HG02610 (cell line): Measurements from ENCODE around the gene ZNF384.

Experiments
- ATAC-seq: cut with Tn5 transposase; IDR thresholded peaks from one replicate; pipeline ENCODE4 v1.9.1; 2021; ENCODE audit warnings: mild to moderate bottlenecking, moderate library complexity; ENCODE audit not compliant: unreplicated experiment

The ZNF384 gene

DNA sequence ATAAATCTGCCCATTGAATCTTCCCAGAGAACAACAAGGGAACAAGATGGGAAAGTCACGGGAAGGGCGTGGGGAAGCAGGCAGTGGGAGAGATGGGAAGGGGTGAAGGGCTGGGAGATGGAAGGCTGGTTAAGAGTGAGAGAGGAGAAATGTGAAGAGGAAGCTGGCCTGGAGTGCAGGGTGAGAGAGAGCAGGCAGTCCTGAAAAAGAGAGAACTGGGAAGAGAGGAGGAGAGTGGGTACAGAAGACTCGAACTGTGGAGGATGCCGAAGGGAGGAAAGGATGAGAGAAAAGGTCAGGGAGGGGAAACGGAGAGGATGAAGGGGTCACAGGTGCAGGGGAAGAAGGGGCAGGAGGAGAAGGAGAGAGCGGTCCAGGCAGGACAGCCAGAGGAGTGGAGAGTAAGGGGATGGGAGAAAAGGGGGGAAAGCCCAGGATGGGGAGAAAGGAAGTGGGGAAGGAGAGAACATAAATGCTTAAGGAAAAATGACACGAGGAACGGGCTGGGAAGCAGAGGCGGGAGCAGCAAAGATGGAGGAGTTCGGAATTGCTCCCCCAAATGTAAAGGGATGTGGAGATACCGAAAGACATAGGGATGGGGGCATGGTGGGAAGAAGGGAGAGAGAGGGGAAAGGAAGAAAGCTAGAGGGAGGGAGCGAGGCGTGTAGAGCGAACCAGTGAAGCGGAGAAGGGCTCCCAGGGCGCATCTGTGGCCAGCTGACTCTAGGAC lies 10.2 kb upstream of the ZNF384 start:
- ATAC-seq = no peak

DNA sequence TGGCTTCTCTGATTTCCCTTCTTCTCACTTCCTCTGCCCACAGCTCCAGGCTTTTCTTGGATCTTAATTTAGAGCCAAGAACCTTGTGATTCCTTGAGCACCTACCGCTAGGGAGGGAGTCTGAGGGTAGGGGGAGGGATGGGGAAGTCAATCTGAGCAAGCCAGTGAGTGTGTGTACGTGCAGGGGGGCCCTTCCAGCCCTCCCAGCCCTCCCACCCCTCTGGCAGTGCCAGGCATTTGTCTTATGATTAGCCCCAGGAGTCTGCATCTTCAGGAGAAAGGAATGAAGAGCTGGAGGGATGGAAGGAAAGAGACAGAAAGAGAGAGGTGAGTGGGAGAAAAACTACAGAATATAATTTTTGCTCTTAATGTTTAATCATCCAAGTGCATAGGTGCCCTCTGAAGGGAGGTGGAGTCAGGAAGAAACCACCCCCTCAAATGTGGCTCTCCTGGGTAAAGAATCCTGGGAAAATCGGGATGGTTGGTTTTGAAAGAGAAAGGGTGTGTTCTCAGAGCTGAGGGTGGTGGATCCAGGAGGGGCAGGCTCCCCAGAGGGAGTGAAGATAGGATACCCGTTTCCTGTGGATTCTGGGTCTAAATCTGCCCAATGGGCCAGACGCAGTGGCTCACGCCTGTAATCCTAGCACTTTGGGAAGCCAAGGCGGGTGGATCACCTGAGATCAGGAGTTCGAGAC lies 9.3 kb upstream of the ZNF384 start:
- ATAC-seq = no peak

DNA sequence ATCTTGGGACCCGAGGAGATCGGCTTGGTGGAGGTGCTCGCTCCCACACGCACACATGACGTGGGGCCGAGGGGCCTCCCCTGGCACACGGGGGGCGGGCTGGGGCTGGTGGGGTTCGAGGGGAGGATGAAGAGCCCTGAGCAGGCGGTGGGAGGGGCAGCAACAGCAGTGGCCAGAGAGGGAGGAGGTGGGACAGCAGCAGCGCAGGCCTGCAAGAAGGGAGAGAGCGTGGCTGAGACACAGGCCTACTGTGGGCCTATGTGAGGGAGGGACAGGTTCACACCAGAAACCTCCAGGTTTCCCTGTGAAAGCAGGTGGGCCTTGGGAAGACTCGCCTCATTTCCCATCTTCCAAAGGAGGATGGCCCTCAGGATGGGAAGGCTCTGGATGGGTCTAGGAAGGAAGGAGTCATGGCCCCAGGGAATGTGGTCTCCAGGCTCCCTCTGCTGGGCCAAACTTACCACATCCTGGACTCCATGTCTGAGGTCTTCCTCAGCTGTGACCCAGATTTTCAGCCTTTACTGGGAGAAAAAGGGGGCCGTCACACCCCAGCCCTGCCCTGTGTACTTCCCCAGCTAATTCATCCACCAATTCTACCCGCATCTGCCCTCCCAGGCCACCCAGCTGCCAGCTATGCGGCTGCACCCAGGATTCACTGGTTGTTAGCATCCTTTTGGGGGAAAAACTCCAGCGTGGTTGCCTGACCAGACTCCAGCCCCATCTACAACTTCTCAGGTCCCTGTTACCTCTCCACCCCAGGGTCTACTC lies 8.6 kb upstream of the ZNF384 start:
- ATAC-seq = no peak

DNA sequence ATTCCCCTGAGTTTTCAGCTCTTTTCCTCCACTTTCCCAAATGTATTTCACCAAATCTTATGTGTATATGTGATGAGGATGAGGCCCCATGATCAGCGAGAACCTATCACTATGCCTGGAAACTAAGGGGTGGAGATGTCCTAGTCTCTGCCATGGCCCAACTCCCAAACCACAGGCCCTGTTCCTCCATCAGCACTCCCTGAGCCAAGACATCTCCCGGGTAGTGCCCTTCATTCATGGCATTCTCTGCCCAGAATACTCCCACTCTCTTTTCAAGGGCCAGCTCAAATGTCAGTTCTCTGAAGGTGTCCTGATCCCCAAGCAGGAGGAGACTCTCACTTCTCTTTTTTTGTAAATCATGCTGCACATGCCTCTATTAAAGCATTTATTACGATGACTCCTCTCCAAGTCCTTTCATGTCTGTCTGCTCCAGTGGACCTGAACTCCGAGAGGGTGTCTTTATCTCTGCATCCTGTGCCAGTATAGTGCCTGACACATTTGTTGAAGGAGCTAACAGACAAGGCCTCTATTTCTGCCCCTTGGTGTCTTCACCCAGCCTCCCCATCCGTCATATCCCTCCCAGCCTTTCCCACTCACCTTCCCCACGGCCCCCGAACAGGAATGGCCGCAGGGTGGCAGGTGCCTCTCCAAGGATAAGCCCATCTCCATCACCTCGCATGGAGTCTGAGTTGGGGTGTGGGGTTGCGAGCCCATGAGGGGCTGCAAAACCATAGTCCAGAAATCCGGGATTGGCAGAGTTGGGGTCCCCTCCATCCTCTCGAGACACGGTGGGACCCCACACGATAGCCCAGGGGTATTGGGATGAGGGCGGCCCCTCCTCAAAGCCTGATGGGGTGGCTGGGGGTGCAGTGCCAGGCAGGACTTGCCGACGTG lies 7.8 kb upstream of the ZNF384 start:
- ATAC-seq = peak; percentile 44

DNA sequence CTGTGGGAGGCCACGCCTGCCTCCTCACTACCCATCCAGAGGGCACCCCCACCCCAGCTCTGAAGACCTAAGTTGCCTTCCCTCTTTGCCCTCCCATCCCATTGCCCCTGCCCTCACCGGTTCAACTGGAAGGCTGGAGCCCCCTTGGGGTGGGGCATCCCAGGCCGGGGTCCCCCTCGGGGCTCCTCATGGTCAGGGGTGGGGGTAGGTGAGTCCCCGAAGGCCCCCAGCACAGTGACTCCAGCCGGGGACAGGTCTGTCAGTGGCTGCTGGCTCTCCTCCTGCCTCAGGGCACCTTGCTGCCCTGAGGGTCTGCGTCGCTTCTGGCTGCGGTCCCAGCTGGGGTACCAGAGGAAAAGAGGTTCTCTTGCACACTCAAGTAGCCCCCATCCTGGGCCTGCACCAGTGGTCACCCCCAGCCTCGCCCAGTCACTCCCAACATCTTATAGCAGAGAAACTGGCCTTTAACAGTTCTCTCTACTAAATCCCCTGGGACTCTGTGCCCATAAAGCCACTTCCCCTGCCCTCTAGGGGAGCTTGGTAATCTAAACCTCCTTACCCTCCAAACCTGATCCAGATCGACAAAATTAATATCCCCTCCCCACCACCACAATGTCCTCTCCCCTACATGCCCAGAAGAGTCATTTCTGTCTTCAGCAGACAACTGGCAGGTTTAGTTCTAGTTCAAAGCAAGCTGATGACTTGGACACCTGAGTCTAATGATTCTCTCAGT lies 6.3 kb upstream of the ZNF384 start:
- no peak for ATAC-seq

DNA sequence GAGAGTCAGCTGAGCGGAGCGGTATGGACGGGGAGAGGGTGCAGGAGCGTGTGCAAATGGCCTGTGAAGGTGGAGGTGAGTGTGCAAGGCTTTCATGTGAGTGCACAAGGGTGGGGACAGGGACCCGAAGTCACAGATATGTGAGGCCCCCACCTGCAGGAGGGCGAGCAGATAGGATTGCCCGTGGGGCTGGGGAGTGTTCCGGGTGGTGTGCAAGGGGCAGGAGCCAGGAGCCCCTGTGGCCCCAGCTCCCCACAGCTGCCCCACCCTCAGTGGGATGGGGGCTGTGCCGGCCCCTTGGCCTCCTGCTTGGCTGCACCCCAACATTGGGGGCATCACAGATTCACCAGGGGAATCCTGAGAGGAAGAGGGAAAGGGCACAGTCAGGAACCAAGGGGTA lies 5.5 kb upstream of the ZNF384 start:
- ATAC-seq = no peak

DNA sequence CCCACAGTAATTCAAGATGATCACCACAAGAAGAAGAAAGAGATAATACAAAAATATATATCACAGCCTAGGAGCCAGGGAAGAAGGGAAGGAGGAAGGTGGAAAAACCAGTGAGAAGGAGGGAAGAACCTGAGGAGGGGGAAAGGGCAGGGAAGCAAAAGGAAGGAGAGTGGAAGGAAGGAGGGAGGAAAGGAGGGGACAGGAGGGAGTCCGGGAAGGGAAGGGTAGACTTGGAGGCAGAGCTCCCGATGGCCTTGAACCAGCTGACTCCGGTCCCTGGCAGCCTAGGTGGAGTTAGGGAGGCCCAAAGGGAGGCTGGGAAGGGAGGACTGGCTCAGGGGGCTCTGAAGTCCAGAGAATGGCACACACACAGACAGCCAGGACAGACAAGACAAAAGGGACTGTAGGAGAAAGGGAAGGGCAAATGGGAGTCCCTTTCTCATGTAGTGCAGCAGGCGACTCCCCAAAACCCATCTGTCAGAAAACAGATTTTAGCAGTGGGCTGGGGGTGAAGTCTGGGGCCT lies 4.7 kb upstream of the ZNF384 start:
- no peak for ATAC-seq

DNA sequence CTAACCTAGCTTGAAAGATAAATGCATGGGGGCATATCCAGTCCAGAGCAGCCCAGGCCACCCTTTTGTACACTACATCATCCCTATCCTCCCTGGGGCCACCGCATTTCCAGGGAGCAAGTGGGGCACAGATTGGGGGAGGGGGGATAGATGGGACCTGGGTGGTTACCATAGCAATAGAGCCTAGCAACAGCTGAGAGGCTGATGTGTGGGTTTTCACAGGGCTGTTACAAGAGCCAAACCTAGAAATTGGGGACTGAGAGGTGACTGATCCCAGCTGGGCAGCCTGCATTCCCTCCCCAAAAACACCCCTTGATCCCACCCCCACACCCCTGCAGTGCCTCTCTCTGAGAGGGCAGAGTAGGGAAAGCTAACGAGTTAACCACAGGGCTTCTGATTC lies 3.7 kb upstream of the ZNF384 start:
- ATAC-seq = no peak

DNA sequence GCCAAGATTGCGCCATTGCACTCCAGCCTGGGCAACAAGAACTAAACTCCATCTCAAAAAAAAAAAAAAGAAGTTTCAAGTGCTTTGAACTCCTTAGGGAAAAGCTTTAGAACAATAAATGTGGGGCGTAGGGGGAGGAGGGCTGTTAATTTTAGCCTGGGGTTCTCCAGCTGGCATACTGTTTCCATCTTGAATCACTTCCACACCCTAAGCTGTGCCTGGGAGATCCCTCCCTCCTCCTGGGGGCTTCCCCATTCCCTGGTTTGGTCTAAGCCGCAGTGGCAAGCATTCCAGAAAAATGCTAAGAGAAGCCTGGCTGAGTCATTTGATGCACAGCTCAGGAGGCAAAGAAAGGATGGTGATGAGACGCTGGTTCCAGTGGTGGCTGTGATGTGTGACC lies 2.3 kb upstream of the ZNF384 start:
- no peak for ATAC-seq

DNA sequence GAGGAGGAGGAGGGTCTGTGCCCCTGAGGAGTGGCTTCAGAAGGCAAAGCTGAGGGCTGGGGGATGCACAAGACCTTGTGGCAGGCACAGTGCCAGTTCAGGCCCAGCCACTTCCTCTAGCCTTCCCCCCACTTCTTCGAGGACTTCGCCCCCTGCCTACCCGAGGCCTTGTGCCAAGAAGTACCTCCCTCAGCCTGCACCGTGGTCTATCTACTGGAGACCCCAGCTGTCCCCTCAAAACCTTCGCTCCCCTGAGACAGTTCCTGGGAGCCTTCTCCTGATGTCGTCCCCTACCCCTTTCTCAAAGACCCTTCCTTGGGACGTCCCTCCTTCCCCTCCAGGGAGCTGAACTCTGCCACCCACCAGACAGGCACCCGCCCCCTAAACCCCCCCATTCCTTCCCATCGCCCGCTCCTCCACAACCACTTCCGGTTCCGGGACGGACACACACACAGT lies 604 bp downstream of the ZNF384 start:
- ATAC-seq = no peak

DNA sequence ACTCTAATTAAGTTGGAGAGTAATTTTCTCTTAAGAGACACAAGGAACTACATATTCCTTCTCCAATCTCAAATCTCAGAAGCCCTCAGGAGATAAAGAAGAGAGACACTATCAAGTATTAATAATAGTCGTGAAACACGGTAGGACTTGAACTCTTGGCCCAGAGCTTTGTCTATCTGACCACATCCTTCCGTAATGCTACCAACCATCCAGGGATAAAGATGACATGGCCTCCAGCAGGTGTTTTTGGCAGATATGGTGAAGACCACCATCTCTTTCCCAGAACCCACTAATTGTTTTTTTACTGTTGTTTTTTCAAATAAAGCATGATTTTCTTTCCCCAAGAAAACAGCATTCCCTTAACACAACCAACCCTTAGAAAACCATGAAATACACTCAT lies 3.4 kb downstream of the ZNF384 start:
- ATAC-seq = no peak

DNA sequence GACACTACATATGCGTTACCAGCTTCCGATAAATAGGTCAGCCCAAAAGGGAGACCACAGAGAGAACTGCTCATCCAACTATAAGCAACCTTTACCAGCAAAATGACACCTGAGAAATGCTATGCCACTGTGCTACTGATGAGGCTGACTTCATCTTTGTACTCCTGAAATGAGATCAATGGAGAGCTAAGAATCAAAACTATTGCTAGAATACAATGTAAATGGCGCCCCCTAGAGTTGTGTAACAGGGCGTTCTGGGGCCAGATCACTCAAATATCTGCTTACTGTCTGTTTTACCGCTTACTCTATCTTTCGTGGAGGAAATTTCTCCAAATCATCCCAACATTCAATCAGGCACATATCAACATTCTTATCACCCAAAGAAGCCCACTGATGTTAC lies 4.6 kb downstream of the ZNF384 start:
- ATAC-seq = no peak

DNA sequence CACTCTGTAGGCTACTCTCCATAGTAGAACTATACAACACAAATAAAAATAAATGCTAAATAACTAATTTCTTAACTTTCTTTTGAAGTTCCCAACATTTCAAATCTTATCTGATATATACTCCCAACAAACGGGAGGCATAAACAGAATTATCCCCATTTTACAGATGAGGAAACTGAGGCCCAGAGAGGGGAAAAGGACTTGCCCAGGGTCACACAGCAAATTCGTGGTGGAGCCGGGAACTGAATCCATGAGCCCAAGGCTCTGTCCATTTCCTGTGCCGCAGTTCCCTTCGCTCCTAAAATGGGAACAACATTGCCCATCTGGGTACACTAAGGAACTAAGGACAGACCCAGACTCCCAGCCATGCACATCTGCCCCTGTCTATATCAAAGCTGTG lies 12.2 kb downstream of the ZNF384 start:
- no peak for ATAC-seq

DNA sequence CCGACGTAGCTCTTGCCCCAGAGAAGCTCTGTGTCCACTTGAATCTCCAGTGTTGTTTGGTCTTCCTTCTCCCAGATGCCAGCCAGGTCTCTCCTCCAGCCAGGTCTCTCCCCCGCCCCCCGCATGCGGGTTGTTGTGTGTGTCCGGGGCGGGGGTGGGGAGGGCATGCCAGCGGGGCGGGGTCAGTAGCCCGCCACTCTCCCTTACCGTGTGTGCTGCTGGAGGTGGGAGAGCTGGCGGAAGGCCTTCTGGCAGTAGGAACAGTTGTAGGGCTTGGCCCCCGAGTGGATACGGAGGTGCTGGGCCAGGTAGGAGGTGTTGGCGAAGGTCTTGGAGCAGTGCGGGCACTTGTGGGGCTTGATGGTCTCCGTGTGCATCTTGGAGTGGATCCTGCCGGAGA lies 17.0 kb downstream of the ZNF384 start:
- ATAC-seq = no peak

DNA sequence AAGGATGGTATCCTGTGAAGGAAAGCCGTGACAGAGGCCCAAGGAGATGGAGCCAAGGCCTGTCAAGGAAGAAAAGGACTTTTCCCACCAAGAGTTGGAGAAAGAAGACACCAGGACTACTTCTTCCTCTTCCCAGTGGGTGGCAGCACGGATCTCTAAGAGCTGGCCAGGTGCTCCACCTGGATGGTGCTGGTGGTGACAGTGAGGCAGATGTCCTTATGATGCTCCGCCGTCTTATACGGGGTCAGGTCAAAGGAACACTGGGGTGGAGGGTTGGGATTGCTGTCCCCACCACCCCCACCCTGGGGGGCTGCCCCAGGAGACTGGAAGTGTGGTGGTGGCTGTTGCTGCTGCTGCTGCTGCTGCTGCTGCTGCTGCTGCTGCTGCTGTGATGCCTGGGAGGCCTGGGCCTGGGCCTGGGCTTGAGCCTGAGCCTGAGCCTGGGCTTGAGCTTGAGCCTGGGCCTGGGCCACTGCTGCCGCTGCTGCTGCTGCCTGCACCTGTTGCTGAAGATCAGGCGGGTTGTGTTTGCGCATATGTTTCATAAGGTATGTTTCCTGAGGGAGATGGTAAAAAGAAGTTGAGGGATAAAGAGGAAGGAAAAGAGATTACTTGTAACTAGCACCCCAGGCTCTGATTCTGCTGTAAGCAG lies 21.5 kb downstream of the ZNF384 start:
- ATAC-seq = no peak

DNA sequence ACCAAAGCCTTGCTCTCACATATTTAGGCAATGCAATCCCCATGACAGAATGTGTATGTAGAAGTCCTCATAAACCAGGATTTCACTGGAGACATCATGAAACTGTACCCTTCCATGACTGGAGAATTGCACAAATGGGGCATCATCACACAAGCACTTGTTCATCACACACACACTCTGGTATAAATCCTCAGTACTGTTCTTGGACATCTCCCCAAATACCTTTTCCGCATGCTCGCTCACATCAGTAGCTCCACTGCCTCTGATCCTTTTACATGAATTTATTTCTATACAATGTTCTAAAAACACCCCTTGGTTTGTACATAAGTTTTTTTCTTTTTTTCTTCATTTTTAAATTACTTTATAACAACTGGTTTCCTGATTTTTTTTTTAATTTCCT lies 23.0 kb downstream of the ZNF384 start:
- no peak for ATAC-seq

DNA sequence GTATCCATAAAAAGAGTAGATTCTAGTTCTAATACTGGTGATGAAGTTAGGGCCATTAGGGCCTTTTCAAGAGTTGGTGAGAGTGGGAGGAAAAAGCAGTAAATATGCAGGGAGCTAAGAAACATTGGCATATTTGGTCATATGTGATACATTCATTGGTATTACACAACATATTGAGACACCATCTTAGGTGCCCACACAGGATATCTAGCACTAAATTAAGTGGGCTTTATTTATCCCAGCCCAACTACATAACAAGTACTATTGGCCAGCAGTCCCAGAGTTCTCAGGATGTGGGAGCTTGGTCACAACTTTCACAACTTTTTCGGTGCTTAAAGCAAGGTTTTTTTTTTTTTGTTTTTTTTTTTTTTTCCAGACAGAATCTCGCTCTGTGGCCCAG lies 24.3 kb downstream of the ZNF384 start:
- no peak for ATAC-seq

DNA sequence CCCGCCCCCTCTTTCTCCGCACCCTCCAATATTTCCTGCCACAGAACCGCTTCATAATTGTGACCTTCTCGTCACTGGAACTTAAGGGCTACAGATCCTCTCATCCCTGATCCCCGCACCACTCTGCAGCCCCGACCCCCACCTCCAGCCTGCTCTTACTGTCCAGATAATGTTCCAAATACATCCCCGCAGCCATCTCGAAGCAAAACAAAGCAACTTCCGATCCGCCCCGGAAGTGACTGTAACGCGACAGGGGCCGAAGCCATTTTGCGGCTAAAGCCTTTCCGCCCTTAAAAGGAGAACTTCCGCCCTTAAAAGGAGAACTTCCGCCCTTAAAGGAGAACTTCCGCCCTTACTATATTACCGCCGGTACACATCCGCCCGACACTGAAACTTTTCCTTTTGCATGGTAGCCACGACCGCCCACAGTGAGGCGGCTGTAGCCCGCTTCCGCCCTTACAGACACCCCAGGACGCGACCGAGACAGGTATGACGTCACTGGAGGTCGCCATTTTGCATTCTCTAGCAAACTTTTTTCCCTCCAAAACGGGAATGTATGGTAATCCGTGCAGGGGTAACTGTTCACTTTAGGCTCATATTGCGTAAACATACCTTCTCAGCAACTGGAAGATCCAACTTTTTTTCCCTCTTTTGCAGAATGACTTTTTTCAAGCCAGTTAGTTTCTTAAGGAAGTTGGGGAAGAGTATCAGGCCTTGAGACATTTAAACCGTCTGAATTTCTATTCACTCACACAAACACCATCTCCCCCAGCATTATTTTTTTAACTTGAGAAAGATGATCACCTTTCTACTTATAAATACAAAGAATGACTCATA lies 26.1 kb downstream of the ZNF384 start, which contains the start of gene ING4:
Gene ING4 (minus strand): TSS at position 214 of the 837 bp plus-strand sequence. CDS start 18 bp downstream, at position 196.
- peak; percentile 96 for ATAC-seq

DNA sequence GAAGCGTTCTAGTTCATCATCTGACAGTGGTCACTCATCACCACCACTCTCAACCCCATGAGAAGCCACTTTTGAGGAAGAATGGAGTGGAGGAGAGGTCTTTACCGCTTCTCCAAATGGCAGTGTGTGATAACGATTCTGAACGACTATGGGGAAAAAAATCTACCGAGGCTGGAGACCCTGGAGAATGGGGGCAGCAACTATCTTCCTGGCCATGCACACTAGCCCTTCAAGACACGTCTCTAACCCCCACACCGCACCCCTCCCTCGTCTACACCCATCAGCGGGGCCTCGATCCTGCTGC lies 26.6 kb downstream of the ZNF384 start:
- no peak for ATAC-seq
